Neutrophil (primary cell): Measurements from ENCODE around the gene KHDC4.

Experiments
- H3K27ac ChIP-seq: fragments of 200-600 bp; sonication (generic); 2 replicates; pipeline ENCODE4 v1.5.1; 2016; ENCODE audit warnings: mild to moderate bottlenecking, moderate library complexity
- H3K27me3 ChIP-seq: fragments of 200-600 bp; sonication (generic); 2 replicates; pipeline ENCODE4 v1.6.0; 2016; ENCODE audit warnings: mild to moderate bottlenecking
- H3K36me3 ChIP-seq: fragments of 200-600 bp; sonication (generic); 2 replicates; pipeline ENCODE4 v1.5.1; 2017
- H3K4me1 ChIP-seq, 2 experiments: fragments of 200-600 bp in 1 of 2; sonication (generic) in 1 of 2; 1 replicate in 1 of 2; 2 replicates in 1 of 2; pipeline versions ENCODE4 v1.5.1 to v1.6.1; 2013 to 2016; ENCODE audit warnings: low read depth in 1 of 2, low read length in 1 of 2, mild to moderate bottlenecking in 1 of 2, moderate library complexity in 1 of 2; ENCODE audit not compliant: control insufficient read depth in 1 of 2, insufficient read depth in 1 of 2
- H3K4me3 ChIP-seq, 2 experiments: fragments of 200-600 bp in 1 of 2; sonication (generic) in 1 of 2; 1 replicate in 1 of 2; 2 replicates in 1 of 2; pipeline ENCODE4 v1.5.1; 2013 to 2016; ENCODE audit warnings: low read depth in 1 of 2, low read length in 1 of 2, mild to moderate bottlenecking in 1 of 2, moderate library complexity in 1 of 2
- H3K9me3 ChIP-seq: fragments of 200-600 bp; sonication (generic); 2 replicates; pipeline ENCODE4 v1.5.1; 2016
- TF ChIP-seq, protein P1 (sequence below): fragments of 200-600 bp; sonication (generic); IDR thresholded peaks from 2 replicates; pipeline ENCODE4 v1.5.1; 2016; ENCODE audit warnings: antibody characterized with exemption

The KHDC4 gene

DNA sequence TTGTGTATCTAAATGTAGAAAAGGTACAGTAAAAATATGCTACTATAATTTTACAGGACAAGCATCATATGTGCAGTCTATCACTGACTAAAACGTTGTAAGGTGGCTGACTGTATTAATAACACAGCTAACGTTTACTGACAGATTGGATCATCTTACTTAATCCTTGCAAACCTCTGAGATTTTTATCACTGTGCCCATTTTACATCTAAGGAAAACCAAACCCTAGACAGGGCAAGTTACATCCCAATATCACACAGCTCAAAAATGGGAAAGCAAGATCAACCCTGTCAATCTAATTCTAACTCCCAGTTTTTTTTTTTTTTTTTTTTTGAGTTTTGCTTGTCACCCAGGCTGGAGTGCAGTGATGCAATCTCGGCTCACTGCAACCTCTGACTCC is 15.6 kb downstream of the KHDC4 start:
- no peaks in the 10 kb centered on the region for H3K4me1 ChIP-seq
- TF ChIP-seq, protein P1, sequence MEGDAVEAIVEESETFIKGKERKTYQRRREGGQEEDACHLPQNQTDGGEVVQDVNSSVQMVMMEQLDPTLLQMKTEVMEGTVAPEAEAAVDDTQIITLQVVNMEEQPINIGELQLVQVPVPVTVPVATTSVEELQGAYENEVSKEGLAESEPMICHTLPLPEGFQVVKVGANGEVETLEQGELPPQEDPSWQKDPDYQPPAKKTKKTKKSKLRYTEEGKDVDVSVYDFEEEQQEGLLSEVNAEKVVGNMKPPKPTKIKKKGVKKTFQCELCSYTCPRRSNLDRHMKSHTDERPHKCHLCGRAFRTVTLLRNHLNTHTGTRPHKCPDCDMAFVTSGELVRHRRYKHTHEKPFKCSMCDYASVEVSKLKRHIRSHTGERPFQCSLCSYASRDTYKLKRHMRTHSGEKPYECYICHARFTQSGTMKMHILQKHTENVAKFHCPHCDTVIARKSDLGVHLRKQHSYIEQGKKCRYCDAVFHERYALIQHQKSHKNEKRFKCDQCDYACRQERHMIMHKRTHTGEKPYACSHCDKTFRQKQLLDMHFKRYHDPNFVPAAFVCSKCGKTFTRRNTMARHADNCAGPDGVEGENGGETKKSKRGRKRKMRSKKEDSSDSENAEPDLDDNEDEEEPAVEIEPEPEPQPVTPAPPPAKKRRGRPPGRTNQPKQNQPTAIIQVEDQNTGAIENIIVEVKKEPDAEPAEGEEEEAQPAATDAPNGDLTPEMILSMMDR, result no peak
- H3K9me3 ChIP-seq, result no peaks in the 10 kb centered on the region
- no peak overlapping the region for H3K27ac ChIP-seq
- H3K36me3 ChIP-seq, result peaks cover 99% of the 10 kb centered on the region
- H3K4me3 ChIP-seq, result no peak overlapping the region
- no peaks in the 10 kb centered on the region for H3K27me3 ChIP-seq

DNA sequence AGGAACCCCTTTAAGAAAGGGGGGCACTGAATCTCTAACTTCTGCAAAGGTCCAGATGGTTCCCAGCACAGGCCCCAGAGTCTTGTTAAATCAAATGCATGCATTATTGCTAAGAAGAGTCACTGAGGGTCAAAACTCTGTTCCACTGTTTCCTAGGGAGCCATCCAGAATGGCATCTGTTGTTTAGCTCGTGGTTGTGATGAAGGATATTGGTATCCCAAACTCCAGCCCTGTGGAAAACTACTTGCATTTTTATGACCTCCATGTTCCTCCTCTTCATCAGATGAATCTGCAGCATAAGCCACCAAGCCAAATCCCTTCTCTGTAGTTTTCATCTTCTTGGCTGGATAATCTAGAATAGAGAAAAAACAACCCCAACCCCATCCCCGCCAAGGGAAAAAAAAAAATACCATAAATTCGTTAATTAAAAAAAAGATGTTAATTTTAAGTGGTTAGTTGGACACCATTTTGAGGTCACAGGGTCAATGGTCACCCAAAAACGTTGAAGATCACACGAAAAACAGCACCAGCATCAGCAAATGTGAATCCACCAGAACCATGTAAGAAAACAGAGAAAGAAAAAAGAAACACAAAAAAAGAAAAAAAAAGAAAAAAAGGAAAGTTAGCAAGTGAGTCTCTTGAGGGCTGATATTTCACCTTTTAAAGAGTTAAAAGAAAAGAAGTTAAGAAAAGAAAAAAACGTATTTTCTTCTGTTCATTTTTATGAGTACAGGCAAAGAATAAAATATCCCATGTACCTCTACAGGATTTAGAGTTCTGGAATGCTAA is 20.1 kb downstream of the KHDC4 start:
- H3K9me3 ChIP-seq, result no peaks in the 10 kb centered on the region
- TF ChIP-seq, protein P1, result no peak
- H3K27me3 ChIP-seq, result no peaks in the 10 kb centered on the region
- H3K27ac ChIP-seq, result no peak overlapping the region
- H3K4me3 ChIP-seq, result no peak overlapping the region
- peaks cover 21% of the 10 kb centered on the region in 2 experiments for H3K4me1 ChIP-seq
- peaks cover 75% of the 10 kb centered on the region for H3K36me3 ChIP-seq

DNA sequence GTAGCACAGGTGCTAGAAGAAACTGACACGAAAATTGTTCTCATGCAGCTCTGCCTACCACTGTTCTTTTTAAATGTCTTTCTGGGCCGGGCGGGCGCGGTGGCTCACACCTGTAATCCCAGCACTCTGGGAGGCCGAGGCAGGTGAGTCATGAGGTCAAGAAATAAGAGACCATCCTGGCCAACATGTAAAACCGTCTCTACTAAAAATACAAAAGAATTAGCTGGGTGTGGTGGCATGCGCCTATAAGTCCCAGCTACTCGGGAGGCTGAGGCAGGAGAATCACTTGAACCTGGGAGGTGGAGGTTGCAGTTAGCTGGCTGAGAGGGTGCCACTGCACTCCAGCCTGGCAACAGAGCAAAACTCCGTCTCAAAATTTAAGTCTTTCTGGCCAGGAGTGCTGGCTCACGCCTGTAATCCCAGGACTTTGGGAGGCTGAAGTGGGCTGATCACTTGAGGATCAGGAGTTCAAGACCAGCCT is 22.1 kb downstream of the KHDC4 start:
- Histone ChIP-seq H3K4me1 (peaks cover 22 to 27% of the 10 kb centered on the region in 2 experiments), H3K4me3 (peak overlapping the region in 1 of 2 experiments; percentile 92), H3K27ac (peak overlapping the region; percentile 97), H3K27me3 (no peaks in the 10 kb centered on the region), H3K9me3 (no peaks in the 10 kb centered on the region), H3K36me3 (peaks cover 75% of the 10 kb centered on the region)
- TF ChIP-seq, protein P1, result no peak

DNA sequence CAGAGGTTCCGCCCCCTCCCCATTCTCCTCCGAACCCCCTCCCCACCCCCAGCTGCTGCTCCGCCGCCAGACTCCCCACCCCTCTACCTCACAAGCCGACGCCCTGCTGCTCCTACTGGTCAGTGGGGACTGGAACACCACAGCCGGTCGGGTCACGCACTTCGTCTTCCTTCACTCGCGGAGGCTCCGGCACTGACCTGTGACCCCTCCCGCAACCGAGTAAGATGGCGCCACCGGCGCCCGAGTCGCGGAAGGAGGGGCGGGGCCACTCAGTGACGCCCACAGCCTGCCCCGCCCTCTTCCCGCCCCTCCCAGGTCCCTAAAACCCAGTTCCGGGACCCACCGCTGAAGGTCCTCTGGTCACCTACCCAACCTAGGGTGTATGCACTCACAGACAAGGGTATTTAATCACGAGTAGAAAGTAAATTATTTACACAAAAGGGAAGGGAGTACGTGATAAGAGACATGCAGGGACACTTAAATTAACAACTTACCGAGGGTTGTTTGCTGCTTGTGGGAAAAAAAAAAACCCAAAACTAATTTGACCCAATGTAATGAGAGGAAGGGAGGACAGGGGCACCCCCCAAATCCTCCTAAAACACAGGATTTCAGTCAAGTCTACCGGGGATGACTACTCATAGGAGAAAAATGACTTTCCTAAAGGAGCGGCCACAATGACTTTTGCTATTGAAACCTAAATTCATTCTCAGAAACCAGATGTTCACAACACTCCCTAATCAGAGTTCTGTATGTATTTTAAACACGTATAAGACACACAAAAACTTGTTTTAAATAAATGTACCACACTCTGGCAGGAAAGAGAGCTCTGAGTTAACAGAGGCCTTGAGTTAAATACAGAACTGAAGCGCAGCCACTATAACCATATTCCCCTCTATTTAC is 22.8 kb downstream of the KHDC4 start, which contains the start of gene RIT1:
Gene RIT1 (minus strand): TSS at position 194 of the 900 bp plus-strand sequence. CDS start 588 bp downstream, outside the sequence.
- peak within 1 kb of the TSS; percentile 92 to 94 for H3K4me3 ChIP-seq

GRCh38 chr1:155910621-155911121 is 23.5 kb downstream of the KHDC4 start:
- H3K4me3 ChIP-seq, result peak overlapping the region; percentile 92 to 94
- TF ChIP-seq, protein P1, result no peak
- H3K27ac ChIP-seq, result peak overlapping the region; percentile 97
- peaks cover 22 to 27% of the 10 kb centered on the region in 2 experiments for H3K4me1 ChIP-seq
- no peaks in the 10 kb centered on the region for H3K27me3 ChIP-seq
- peaks cover 75% of the 10 kb centered on the region for H3K36me3 ChIP-seq
- H3K9me3 ChIP-seq, result no peaks in the 10 kb centered on the region

More for the DNA sequence above, 22.8 kb downstream of the KHDC4 start, which contains the start of gene RIT1:
- TF ChIP-seq, protein P1, result peak; percentile 81
- peaks cover 75% of the 10 kb centered on the region for H3K36me3 ChIP-seq
- H3K27ac ChIP-seq, result peak within 1 kb of the TSS; percentile 97
- H3K27me3 ChIP-seq, result no peaks in the 10 kb centered on the region
- H3K4me1 ChIP-seq, result peaks cover 22 to 27% of the 10 kb centered on the region in 2 experiments
- no peaks in the 10 kb centered on the region for H3K9me3 ChIP-seq
